HTERT RPE-1 (cell line): ENCODE results near the gene BEST1.
"Not testable (repeated sequence)": the region's sequence is repeated elsewhere in the genome, so short reads cannot be mapped to it uniquely, and the experiment has no call there.

Source experiments
- in situ Hi-C: fragments of 300-500 bp; cut with MboI; formaldehyde crosslinking; loops from 4 replicates; pipeline ENCODE4 v1.14.3; 2020; ENCODE audit warnings: low sequenced_read_pairs

The BEST1 gene

DNA sequence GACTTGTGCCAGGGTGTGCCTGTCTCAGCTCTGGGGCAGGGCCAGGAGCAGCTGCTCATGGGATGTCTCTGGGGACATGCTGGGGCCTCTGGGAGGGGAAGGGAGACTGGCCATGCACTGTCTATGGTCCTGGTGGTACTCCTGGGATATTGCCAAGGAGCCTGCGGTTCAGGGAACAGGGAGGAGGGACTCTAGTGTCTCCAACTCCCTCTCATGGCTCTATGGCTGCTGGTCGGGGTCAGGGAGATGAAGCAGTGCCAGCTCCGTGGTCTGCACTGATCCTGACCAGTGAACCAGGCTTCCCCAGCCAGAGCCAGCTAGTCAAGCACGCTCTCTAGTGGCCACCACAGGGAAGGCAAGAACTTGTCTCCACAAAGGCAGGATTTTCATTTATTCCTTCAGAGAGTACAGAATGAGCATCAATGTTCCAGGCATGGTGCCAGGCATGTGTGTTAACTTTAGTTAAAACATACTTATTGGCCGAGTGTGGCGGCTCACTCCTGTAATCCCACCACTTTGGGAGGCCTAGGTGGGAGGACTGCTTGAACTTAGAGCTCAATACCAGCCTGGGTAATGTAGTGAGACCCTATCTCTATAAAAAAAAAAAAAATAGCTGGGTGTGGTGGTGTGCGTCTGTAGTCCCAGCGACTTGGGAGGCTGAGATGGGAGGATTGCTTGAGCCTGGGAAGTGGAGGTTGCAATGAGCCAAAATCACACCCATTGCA is 2.5 kb upstream of the BEST1 start:
- in situ Hi-C loops = no loop called here

DNA sequence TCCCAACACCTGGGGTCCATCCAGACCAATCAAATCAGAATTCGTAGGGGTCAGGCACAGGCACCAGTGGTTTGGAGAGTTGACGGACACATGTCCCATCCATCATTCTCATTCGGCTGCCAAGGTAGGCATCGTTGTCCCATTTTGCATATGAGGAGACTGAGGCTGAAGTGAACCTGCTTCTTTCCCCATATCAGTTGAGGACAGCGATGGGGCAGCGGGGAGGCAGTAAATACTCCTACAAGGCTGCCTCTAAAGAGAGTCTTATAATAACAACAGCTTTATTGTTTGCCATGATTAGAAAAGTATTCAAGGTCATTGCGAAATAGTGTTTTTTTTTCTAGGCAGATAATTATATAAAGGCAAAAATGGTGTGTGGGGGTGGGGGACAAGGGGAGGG is 1.6 kb upstream of the BEST1 start:
- in situ Hi-C loops = no loop called here

DNA sequence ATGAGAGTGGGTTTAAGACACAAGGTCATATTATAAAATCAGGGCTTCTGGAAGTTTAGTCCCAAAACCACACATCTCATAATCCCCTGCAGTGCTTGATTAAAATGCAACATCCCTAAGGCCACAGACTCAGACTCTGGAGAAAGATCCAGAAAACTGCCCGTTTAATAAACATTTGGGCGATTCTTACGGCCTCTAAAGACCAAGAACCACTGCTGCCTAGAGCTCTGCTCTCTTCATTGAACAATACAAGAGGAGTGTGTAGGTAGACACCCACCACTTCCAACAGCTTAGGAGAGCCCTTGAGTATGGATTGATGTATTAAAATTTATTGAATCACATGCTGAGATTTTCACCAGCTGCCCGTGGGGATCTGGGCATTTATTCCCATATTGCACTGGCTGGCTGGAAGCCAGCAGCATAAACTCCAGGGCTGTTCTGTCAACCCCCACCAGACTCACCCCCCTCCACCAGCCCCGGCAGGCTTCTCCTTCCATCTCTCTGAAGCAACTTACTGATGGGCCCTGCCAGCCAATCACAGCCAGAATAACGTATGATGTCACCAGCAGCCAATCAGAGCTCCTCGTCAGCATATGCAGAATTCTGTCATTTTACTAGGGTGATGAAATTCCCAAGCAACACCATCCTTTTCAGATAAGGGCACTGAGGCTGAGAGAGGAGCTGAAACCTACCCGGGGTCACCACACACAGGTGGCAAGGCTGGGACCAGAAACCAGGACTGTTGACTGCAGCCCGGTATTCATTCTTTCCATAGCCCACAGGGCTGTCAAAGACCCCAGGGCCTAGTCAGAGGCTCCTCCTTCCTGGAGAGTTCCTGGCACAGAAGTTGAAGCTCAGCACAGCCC is 749 bp upstream of the BEST1 start:
- in situ Hi-C loops = no loop called here

DNA sequence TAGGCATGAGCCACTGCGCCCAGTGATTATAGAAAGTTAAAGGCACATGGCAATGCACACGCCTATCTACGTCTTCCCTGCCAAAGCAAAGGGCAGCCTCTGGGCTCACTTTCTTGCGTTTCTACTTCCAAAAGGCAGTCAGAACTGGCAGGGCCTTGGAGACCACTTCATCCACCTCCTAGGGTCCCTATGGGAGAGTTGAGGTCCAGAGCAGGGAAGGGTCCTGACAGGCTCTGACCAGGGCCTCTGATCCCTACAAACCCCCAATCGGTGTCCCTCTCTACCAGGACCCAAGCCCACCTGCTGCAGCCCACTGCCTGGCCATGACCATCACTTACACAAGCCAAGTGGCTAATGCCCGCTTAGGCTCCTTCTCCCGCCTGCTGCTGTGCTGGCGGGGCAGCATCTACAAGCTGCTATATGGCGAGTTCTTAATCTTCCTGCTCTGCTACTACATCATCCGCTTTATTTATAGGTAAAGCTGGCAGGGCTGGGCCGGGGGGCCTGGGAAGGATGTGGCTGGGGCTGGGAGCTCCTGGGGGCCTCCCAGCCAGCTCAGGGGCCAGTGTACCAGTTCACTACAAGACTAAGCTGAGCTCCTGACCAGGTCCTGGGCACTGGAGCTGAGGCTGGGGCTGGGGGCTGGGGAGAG is 1.5 kb downstream of the BEST1 start:
- in situ Hi-C loops = no loop called here

DNA sequence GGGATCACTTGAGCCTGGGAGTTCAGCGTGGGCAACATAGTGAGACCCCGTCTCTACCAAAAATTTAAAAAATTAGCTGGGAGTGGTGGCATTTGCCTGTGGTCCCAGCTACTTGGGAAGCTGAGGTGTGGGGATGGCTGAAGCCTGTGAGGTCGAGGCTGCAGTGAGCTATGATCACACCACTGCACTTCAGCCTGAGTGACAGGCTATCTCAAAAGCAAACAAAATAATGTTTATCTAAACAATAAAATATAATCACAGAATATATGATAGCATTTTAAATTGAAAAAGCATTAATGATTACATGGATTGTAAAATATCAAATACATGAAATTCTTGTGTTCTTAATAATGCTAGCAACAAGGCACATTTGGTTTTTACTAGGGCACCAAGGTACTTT is 2.7 kb downstream of the BEST1 start:
- in situ Hi-C loops = no loop called here

DNA sequence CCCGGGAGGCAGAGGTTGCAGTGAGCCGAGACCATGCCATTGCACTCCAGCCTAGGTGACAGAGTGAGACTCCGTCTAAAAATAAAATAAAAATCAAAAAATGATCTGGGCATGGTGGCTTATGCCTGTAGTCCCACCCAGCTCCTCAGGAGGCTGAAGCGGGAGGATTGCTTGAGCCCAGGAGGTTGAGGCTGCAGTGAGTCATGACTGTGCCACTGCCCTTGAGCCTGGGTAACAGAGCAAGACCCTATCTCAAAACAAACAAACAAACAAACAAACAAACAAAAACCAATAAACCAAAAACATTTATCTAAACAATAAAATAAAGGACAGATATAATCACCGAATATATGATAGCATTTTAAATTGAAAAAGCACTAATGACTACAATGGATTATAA is 3.5 kb downstream of the BEST1 start:
- in situ Hi-C loops = not testable (repeated sequence)

DNA sequence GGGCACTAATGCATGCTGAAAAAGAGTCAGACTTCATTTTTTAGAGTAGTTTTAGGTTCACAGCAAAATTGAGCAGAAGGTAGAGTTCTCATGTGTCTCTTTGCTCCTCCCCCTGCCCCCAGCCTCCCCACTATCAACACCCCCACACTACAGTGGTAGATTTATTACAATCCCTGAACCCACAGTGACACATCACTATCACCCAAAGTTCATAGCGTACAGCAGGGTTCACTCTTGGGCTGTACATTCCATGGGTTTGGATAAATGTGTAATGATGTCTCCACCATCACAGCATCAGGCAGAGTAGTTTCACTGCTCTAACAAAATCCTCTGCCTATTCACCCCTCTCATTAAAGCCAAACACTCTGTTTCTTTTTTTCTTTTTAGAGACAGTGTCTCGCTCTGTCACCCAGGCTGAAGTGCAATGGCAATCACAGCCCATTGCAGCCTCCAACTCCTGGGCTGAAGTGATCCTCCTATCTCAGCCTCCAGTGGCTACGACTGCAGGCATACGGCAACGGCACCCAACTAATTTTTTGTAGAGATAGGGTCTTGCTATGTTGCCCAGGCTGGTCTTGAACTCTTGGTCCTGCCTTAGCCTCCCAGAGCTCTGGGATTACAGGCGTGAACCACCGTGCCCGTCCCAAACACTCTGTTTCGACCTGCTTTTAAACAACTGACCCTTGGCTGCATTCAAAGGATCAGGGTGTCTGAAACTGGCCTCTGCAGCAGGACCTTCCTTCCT is 4.1 kb downstream of the BEST1 start:
- in situ Hi-C loops = no loop called here

DNA sequence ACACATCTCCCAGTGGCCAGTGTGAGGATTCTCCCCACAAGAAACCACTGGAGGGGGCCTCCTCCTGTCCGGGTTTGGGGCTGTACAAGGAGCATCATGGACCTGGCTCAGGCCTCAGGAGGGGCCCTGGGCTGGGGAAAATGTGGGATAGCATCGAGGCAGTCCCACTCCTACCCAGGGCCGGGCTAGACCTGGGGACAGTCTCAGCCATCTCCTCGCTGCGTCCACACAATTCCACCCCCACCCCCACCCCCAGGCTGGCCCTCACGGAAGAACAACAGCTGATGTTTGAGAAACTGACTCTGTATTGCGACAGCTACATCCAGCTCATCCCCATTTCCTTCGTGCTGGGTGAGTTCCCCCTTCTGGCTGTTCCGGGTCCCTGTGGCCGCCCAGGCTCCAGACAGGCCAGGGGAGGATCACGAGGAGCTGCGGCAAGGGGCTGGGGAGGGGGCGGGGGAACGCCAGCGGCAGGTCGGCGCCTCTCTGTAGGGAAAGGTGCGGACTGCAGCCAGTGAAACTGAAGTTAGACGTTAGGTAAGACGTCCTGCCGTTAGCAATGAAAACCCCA is 4.8 kb downstream of the BEST1 start:
- in situ Hi-C loops = no loop called here

DNA sequence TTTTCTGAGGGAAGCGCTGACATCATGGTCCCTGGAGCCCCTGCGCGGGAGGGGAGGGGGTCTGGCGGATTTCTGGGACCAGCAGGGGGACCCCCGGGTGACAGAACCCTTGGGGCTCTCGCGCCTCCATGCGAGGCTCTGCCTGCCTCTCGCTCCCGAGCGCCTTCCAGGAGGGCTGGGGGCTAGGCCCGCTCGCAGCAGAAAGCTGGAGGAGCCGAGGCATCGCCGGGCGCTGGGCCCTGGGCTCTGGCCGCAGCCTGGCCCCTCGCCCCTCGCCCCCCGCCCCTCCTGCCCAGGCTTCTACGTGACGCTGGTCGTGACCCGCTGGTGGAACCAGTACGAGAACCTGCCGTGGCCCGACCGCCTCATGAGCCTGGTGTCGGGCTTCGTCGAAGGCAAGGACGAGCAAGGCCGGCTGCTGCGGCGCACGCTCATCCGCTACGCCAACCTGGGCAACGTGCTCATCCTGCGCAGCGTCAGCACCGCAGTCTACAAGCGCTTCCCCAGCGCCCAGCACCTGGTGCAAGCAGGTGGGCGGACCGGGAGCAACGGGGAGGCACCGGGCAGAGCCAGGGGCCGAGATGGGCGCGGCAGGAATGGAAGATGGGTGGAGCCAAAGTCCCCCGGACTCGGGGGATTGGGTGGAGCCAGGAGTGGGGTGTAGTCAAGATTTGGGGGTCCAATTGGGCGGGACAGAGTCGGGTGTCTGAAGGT is 5.4 kb downstream of the BEST1 start:
- in situ Hi-C loops = no loop called here

DNA sequence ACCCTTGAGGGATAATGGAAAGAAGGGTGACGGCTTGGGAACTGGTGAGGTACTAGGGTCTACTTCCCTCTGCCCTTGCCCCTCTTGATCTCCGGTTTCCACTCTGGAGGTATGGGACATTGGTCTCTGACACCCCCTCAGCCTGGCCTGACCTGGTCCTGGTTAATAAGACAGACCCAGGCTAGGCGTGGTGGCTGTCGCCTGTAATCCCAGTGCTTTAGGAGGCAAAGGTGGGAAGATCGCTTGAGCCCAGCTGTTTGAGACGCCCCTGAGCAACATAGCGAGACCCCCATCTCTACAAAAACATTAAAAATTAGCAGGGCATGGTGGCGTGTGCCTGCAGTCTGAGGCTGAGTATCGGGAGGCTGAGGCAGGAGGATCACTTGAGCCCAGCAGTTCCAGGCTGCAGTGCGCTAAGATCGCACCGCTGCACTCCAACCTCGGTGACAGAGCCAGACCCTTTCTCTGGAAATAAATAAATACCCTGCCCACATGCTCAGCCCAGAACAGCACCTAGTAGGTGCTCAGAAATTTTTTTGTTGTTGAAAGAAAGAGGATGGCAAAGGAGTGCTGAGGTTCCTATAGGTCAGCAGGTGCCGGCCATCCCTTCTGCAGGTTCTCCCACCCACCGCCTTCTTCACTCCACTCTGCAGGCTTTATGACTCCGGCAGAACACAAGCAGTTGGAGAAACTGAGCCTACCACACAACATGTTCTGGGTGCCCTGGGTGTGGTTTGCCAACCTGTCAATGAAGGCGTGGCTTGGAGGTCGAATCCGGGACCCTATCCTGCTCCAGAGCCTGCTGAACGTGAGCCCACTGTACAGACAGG is 6.3 kb downstream of the BEST1 start:
- in situ Hi-C loops = no loop called here

DNA sequence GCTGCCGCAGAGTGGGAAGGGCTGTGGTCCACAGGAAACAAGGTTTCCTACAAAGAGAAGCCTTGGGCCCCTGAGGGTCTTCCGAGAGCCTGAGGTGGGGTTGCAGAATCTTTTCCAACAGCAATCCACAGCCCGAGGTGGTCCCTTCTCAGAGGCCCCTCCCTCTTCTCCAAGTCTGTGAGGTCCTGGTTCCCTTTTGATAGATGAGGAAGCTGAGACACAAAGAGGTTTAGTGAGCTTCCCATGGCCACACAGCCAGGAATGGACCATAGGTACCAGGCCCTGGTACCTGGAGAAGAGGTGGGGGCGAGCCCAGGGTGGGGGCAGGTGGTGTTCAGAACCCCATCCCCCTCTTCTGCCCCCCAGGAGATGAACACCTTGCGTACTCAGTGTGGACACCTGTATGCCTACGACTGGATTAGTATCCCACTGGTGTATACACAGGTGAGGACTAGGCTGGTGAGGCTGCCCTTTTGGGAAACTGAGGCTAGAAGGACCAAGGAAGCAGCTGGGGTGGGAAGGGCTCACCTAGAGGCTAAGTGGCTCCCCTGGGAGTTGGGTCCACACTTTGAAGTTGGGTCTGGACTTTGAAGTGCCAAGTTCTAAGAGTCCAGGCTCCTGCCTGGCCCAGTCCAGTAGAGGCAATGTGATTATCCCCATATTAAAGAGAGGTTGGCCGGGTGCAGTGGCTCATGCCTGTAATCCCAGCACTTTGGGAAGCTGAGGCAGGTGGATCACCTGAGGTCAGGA is 7.0 kb downstream of the BEST1 start:
- in situ Hi-C loops = no loop called here

DNA sequence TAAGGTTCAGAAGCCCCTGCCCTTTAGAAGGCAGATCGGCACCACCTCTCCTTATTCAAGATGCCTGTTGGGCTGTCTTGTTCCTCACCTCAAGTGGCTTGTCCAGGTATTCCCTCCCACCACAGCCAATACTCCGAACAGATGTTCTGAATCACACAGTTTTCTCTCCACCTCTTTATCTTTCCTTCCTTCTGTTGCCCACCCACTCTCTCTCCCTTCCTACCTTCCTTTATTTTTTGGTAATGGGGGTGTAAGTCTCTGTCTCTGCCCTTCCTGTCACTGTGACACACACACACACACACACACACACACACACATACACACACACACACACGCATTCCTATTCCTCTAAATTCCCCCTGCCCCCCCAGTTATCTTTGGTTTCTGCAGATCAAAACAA is 8.4 kb downstream of the BEST1 start:
- in situ Hi-C loops = no loop called here

DNA sequence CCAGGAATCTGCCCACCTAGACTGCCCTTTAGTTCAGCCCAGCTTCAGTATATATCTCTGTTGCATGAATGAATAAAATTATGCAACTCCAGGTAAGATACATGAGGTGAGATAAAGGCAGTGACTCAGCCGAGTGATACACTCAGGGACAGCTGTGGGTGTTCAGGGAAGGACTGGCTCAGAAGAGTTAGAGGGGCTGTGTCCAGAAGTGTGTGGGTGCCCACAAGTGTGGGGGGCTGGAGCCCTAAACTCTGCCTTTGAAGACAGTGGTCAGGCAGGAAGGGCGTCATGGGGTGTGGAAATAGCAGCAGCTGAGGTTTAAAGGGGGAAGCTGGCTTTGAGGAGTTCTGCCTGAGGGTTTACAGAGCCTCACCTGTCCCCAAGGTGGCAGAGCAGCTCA is 9.0 kb downstream of the BEST1 start:
- in situ Hi-C loops = no loop called here

DNA sequence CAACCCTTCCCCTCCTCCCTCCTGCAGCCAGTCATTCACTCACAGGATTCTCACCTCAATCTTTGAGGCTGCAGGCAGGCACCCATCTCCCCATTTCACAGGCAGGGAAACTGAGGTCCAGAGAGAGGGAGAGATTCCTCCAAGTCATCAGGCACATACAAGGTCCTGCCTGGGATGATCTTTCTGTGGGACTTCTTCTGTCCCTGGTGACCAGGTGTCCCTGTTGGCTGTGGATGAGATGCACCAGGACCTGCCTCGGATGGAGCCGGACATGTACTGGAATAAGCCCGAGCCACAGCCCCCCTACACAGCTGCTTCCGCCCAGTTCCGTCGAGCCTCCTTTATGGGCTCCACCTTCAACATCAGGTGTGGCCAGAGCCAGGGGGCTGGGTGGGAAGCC is 9.5 kb downstream of the BEST1 start:
- in situ Hi-C loops = no loop called here

DNA sequence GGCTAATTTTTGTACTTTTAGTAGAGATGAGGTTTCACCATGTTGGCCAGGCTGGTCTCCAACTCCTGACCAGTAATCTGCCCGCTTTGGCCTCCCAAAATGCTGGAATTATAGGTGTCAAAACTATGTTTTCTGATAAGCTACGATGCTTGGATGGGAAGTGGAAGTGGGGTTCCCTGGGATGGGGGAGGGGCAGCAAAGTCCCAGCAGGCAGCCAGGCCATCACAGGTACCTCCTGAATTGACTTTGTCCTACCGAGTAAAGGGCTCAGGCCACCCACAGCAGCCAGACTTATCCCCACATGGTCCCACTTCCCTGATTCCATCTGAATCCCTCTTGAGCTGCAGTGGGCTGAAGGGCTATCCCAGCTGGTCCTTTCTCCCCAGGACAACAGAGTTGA is 10.4 kb downstream of the BEST1 start:
- in situ Hi-C loops = no loop called here

DNA sequence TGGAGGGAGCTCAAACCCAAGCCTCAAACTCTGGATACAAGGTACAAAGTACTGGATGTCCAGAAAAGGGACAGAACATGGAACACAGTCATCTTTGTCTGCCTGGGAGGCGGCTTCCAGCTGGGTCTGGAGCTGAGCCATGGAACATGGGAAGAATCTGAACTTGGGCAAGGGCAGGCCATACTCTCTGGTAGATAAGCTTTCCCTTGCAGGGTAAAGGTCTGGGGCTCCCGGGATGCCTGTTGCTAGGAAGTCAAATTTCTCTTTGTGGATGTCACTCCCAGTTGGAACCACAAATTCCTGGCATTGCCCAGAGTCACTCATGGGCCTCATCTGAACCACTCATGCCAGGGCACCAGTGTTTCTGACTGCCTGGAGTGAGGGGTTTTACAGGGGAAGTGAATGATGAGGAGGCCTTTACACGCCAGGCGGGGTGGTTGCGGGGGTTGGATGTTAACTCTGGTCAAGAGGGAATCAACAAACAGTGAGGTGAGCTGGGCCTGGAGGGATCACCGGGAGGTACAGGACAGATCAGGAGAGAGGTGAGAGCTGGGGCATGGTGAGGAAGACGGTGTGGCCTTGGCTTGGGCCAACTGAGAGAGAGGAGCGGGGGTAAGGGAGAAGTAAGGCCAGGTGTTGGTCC is 11.5 kb downstream of the BEST1 start:
- in situ Hi-C loops = no loop called here

DNA sequence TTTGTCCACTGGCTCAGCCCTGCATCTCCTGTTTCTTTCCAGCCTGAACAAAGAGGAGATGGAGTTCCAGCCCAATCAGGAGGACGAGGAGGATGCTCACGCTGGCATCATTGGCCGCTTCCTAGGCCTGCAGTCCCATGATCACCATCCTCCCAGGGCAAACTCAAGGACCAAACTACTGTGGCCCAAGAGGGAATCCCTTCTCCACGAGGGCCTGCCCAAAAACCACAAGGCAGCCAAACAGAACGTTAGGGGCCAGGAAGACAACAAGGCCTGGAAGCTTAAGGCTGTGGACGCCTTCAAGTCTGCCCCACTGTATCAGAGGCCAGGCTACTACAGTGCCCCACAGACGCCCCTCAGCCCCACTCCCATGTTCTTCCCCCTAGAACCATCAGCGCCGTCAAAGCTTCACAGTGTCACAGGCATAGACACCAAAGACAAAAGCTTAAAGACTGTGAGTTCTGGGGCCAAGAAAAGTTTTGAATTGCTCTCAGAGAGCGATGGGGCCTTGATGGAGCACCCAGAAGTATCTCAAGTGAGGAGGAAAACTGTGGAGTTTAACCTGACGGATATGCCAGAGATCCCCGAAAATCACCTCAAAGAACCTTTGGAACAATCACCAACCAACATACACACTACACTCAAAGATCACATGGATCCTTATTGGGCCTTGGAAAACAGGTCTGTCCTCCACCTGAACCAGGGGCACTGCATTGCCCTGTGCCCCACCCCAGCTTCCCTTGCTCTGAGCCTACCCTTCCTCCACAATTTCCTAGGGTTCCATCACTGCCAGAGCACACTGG is 12.3 kb downstream of the BEST1 start:
- in situ Hi-C loops = no loop called here

DNA sequence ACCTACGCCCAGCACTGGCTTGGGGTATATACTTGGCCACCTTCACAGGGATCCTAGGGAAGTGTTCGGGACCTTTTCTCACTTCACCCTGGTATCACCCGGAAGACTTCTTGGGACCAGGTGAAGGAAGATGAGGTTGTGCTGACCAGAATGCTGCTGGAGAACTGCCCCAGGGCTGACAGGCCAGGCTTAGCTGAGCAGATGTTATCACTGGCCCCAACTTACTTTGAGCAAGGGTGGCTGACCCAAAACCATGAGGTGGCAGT is 12.8 kb downstream of the BEST1 start:
- in situ Hi-C loops = no loop called here
